NOMO-1 treated with DMSO at 0.1 percent for 48 hours (cell line): ENCODE measurements around the gene OR7C1.
A peak's percentile ranks its signal among the peaks of the same experiment; 100 is the strongest.
"Not testable (repeated sequence)": the region's sequence is repeated elsewhere in the genome, so short reads cannot be mapped to it uniquely, and the experiment has no call there.

Experiments used
- DNase-seq: peaks from one replicate; lab custom pipeline; 2025; ENCODE audit not compliant: unreplicated experiment; lab: John Stamatoyannopoulos, UW

OR7C1 gene

GRCh38 chr19:14835011-14835410, at the start of gene OR7C1, which contains the start of gene OR7A5:
Gene OR7C1 (minus strand): TSS chr19:14835185. CDS start chr19:14800136, 35,049 bp downstream.
Gene OR7A5 (minus strand): TSS chr19:14835185. CDS start chr19:14828241, 6,944 bp downstream.
- DNase-seq, result no peak

GRCh38 chr19:14871619-14872230, 36.7 kb upstream of the OR7C1 start:
- DNase-seq, result peak; percentile 8

DNA sequence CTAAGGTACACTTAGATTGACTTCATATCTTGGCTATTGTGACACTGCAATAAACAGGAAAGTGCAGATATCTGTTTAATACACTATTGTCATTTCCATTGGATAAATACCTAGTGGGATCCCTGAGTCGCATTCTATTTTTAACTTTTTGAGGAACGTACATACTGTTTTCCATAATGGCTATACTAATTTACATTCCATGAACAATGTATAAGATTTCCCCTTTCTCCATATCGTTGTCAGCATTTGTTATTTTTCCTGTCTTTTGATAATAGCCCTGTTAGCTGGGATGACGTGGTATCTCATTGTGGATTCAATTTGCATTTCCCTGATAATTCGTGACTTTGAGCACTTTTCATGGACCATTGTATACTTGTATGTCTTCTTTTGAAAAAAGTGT, 33.5 kb upstream of the OR7C1 start:
- DNase-seq, result no peak

GRCh38 chr19:14848822-14849221, 13.8 kb upstream of the OR7C1 start, which contains the start of gene OR7A10:
Gene OR7A10 (minus strand): TSS chr19:14848922. CDS start chr19:14841877, 7,045 bp downstream.
- no peak for DNase-seq

GRCh38 chr19:14843578-14843977, 8.6 kb upstream of the OR7C1 start:
- DNase-seq, result no peak

DNA sequence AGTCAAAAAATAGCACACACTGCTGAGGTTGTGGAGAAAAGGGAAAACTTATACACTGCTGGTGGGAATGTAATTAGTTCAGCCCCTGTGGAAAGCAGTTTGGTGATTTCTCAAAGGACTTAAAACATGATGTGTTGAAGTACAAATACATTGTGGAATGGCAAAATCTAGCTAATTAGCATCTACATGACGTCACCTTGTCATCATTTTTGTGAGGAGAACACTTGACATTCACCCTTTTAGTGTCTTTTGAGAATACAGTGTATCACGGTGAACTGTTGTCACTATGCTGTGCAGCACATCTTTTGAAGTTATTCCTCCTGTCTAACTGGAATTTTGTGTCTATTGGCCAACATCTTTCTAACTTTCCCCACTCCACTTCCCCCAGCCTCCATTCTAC, 8.2 kb upstream of the OR7C1 start:
- no peak for DNase-seq

DNA sequence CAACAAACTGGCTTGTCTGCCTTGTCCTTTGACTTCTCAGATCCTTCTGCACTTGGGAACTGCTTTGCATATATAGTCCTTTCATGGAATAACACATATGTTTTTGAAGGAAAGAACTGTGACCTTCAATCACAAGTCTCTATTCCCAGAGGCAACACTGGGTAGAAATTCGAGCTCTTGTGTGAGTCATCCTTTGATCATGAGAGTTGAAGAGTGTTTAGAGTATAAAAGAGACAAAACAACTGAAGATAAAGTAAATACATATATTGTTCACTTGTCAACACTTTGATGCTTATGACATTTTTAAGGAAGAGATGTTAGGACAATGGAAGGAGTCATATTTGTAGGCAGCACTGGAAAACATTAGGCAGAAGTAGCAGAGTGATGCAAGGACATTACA, 5.2 kb upstream of the OR7C1 start:
- DNase-seq, result no peak

DNA sequence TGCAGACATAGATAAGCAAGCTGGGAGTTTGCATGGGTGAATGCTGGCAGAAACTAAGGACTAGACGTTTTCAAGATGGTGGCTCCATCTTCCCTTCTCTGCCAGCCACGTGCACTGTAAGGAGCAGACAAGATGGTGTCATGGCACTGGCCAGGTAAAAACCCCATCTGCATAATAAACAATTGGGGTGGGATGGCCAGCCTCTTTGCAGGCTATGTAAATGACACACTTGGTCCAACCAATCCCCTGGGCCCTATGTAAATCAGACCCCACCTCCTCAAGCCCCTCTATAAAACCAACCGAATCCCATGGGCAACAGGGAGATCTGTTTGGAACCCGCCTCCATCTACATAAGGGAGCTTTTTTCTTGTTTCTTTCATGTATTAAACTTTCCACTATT, 2.4 kb upstream of the OR7C1 start:
- no peak for DNase-seq

- DNase-seq, result no peak
These were observed 4.3 kb downstream of the OR7C1 start for GRCh38 chr19:14830702-14831101.

- no peak for DNase-seq
These were observed 9.0 kb downstream of the OR7C1 start for GRCh38 chr19:14826006-14826405.

GRCh38 chr19:14821937-14822336, 13.0 kb downstream of the OR7C1 start:
- DNase-seq, result peak; percentile 63

DNA sequence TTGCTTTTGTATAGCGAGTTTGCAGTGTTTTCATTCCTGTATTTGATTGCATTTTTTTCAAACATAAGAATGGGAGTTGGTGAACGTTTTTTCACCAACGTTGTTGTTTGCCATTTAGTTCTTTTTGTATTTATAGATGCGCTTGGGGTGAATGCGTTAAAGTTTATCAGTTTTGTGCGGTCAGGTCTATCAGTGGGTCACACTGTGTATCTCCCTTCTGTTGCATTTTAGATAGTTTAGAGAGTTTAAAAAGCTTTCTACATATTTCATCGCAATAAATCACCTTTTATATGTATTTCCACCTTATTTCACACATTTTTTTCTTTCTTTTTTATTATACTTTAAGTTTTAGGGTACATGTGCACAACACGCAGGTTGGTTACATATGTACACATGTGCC, 16.4 kb downstream of the OR7C1 start:
- DNase-seq, result no peak

GRCh38 chr19:14817052-14817451, 17.9 kb downstream of the OR7C1 start:
- no peak for DNase-seq

DNA sequence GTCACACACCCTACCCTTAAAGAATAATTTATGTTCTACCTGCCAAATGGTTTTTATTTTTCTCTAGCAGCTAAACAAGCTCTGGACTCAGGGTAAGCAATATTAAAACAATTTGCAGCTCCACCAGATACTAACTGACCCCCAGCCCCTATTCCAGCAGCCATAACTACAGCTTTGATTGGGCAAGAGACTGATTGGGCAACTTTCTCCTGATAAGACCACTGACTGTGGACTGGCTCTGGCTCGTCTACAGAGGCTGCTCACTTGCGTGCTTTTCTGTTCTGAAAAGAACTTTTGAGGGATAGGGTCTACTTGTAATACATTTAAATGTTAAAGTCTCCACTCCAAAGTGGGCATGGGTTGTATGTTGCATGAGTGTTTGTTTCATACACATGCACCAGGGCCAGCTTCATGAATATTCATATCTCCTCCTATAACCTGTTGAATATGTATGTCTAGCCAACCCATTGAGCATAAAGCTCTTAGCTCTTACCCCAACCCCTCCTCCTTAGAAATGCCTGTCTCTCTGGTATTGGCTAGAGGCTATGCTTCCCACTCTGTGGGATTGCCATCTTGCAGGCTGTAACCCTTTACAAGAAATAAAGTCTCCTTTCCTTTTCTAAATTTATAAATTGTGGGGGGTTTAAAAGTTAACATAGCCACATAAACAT, 19.9 kb downstream of the OR7C1 start:
- no peak for DNase-seq

DNA sequence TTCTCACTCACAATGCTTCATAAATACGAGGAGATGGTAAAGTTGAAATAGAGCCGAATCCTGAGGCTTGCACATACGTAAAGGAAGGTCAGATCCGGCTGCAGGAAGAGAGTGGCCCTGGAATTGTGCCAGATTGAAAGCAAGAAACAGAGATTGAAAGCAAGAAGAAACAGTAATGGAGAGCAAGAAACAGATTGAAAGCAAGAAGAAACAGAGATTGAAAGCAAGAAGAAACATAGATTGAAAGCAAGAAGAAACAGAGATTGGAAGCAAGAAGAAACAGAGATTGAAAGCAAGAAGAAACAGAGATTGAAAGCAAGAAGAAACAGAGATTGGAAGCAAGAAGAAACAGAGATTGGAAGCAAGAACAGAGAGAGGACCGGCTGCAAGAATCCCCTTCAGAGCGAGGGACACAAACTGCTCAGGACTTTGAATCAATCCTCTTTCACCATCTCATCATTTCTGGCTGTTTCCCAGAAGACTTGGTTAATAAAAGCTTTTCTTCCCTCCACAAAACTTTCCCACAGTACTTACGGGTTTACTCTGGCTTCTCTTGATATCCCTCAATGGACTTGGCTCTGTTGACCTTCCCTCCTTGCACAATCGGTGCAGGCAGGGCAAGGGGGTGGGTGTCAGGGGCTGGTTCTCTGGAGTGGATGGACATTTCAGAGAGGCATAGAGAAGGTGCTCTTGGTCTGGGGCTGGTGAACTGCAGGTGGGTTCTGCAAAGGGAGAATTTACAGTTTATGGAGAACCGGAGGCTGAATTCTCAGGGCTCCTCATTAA, 25.5 kb downstream of the OR7C1 start:
- no peak for DNase-seq

- no peak for DNase-seq
These were observed 30.2 kb downstream of the OR7C1 start for GRCh38 chr19:14804765-14805164.

DNA sequence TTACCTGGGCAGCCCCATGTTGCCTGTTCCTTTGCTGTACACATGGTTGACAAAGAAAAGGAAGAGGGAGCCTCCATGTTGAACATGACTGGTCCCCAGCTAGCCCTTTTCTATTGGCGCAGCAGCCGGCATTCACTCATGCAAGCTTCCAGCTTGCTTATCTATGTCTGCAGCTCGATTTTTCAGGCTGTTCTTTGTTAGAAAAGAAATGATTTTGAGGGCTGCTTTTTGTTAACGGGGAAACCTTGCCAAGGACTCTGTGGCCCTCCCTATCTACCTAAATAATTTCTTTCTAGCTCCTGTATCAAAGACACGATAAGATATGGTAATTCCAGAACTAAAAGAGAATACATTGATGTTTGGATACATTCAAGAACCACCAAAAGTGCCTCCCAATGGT, 36.2 kb downstream of the OR7C1 start:
- DNase-seq, result no peak

DNA sequence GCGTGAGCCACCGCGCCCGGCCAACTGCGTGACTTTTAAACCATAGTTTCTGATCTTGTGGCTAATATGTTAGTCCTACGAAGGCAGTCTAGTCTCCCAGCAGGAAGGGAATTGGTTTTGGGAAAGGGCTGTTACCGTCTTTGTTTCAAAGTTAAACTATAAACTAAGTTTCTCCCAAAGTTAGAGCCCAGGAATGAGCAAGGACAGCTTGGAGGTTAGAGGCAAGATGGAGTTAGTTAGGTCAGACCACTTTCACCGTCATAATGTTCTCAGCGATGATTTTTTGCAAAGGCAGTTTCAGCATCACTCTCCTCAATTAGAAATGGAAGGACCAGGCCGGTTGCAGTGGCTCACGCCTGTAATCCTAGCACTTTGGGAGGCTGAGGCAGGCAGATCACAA, 39.0 kb downstream of the OR7C1 start:
- DNase-seq, result no peak

DNA sequence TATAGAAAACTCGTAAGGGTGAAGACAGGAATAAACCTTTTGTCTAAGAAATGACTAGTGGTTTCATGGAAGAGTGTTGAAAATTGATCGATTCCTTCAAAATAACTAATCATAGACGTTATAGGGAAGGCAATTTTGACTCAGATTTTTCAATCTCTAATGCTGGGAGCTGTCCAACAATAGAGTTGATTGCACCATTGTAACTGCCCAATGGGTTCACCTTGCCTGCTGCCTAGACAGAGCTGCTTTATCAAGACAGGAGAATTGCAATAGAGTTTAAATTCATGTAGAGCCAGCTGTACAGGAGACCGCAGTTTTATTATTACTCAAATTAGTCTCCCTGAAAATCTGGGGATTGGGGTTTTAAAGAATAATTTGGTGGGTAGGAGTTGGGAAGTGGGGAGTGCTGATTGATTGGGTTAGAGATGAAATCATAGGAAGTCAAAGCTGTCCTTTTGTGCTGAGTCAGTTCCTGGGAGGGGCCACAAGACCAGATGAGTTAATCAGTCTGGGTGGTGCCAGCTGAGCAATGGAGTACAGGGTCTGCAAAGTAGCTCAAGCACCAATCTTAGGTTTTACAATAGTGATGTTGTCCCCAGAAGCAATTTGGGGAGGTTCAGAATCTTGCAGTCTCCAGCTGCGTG, 39.8 kb downstream of the OR7C1 start:
- DNase-seq, result peak; percentile 4

DNA sequence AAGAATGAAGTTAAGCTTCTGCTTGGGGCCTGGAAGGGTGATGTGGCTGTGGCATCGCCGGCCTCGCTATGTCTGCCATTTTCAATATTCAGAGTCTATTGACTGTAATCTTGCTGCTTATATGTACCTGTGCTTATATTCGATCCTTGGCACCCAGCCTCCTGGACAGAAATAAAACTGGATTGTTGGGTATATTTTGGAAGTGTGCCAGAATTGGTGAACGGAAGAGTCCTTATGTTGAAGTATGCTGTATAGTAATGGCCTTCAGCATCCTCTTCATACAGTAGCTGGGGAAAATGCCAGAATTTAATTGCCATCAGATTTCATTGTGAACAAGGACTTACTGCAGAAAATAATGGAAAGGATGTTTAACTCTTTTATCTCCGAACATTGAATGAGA, 42.7 kb downstream of the OR7C1 start:
- not testable (repeated sequence) for DNase-seq

GRCh38 chr19:14786421-14786851, 48.5 kb downstream of the OR7C1 start:
- peak; percentile 9 for DNase-seq
